ENCODE data around the gene RTP5.

The RTP5 gene

GRCh38 chr2:241895712-241896641 is 26.4 kb downstream of the RTP5 start:
- no peaks in the 10 kb centered on the region for H3K27me3 ChIP-seq (ENCODE audit: insufficient read depth, low read length, poor library complexity, severe bottlenecking)
- TF ChIP-seq EZH2phosphoT487 (IDR thresholded peaks at IDR 0.05; ENCODE audit: borderline replicate concordance) (no peak), CTCF (conservative IDR thresholded peaks at IDR 0.05; ENCODE audit: low read length) (no peak)
- H3K9ac ChIP-seq (ENCODE audit: low read depth, low read length, poor library complexity, severe bottlenecking): peak overlapping the region; percentile 57
- H3F3A ChIP-seq (ENCODE audit: low read depth): peaks cover 14% of the 10 kb centered on the region; the same call in 1 of the 2 replicates
- H3K4me2 ChIP-seq (ENCODE audit: low read depth, low read length, poor library complexity, severe bottlenecking): no peak overlapping the region
- H3K36me3 ChIP-seq (ENCODE audit: insufficient read depth, low read length): no peaks in the 10 kb centered on the region
- H3K4me1 ChIP-seq (ENCODE audit: insufficient read depth, low read length, poor library complexity, severe bottlenecking): peaks cover 14% of the 10 kb centered on the region
- no peaks in the 10 kb centered on the region for H3K79me2 ChIP-seq (ENCODE audit: insufficient read depth, low read length)
- H3K4me3 ChIP-seq (ENCODE audit: low read length, poor library complexity, severe bottlenecking): no peak overlapping the region
- no peaks in the 10 kb centered on the region for H3K9me3 ChIP-seq (ENCODE audit: insufficient read depth, low read depth, low read length)
- no peaks in the 10 kb centered on the region for H3K9me2 ChIP-seq (replicated peaks; ENCODE audit: low read depth, low read length)
- no peaks in the 10 kb centered on the region for H4K20me1 ChIP-seq (ENCODE audit: insufficient read depth, low read length, poor library complexity, severe bottlenecking)
- H2AFZ ChIP-seq (ENCODE audit: low read length): no peak overlapping the region

DNA sequence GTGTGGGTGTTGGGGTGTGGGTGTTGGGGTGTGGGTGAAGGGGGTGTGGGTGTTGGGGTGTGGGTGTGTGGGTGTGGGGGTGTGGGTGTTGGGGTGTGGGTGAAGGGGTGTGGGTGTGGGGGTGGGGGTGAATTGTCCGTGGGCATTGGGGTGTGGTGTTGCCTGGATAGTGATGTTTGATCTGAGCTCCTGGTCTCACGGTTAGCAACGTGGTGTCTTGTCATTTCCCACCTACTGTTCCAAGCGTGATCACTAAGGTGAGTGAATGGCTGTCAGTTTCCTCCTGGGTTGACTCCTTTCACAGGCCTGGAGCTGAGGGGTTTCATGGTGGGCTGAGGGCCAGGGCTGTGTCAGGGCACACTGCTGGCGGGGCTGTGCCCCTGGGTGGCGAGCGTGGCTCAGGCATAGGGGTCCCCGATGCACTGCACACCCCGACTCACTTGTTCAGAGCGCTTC is 27.2 kb downstream of the RTP5 start:
- H3K9ac ChIP-seq (ENCODE audit: low read depth, low read length, poor library complexity, severe bottlenecking): no peak overlapping the region
- H3K9me3 ChIP-seq (ENCODE audit: insufficient read depth, low read depth, low read length): no peaks in the 10 kb centered on the region
- TF ChIP-seq CTCF (conservative IDR thresholded peaks at IDR 0.05; ENCODE audit: low read length): no peak
- TF ChIP-seq EZH2phosphoT487 (IDR thresholded peaks at IDR 0.05; ENCODE audit: borderline replicate concordance): no peak
- no peak overlapping the region for H3K4me2 ChIP-seq (ENCODE audit: low read depth, low read length, poor library complexity, severe bottlenecking)
- H3K9me2 ChIP-seq (replicated peaks; ENCODE audit: low read depth, low read length): no peaks in the 10 kb centered on the region
- peaks cover 14% of the 10 kb centered on the region; the same call in 1 of the 2 replicates for H3F3A ChIP-seq (ENCODE audit: low read depth)
- H3K27me3 ChIP-seq (ENCODE audit: insufficient read depth, low read length, poor library complexity, severe bottlenecking): no peaks in the 10 kb centered on the region
- H3K79me2 ChIP-seq (ENCODE audit: insufficient read depth, low read length): no peaks in the 10 kb centered on the region
- H3K4me3 ChIP-seq (ENCODE audit: low read length, poor library complexity, severe bottlenecking): no peak overlapping the region
- H3K4me1 ChIP-seq (ENCODE audit: insufficient read depth, low read length, poor library complexity, severe bottlenecking): peaks cover 14% of the 10 kb centered on the region
- no peaks in the 10 kb centered on the region for H3K36me3 ChIP-seq (ENCODE audit: insufficient read depth, low read length)
- no peaks in the 10 kb centered on the region for H4K20me1 ChIP-seq (ENCODE audit: insufficient read depth, low read length, poor library complexity, severe bottlenecking)
- H2AFZ ChIP-seq (ENCODE audit: low read length): no peak overlapping the region

DNA sequence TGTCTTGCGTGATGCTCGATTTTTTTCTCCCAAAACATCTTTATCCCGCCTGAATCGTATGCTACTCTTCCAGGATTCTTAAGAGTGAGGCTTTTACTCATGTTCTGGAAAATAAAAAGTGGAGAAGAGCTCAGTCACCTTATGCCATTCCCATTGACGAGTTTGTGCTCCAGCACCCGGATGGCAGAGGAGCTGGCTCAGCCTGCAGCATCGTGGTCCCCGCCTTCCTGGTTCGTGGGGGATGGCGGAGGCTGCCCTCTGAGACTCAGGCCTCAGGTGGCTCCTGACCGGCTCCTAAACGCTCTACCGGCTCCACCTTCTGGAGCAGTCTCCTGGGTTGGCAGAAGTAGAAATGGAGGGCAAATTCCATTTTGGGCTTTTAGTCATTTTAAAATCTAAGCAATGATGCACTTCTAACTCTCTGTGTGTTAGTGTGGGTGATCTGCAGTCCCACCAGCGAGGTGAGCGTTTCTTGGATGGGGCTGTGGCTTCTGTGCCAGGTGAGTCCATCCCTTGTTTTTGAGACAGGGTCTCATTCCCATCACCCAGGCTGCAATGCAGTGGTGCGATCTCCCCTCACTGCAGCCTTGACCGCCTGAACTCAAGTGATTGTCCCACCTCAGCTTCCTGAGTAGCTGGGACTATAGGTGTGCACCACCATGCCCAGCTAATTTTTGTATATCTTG is 27.8 kb downstream of the RTP5 start:
- Histone ChIP-seq H3K4me2 (ENCODE audit: low read depth, low read length, poor library complexity, severe bottlenecking) (no peak overlapping the region), H3K4me3 (ENCODE audit: low read length, poor library complexity, severe bottlenecking) (no peak overlapping the region), H3K9ac (ENCODE audit: low read depth, low read length, poor library complexity, severe bottlenecking) (no peak overlapping the region)

More for the DNA sequence above, 27.8 kb downstream of the RTP5 start:
- H3K9me3 ChIP-seq (ENCODE audit: insufficient read depth, low read depth, low read length): no peaks in the 10 kb centered on the region
- H3F3A ChIP-seq (ENCODE audit: low read depth): peaks cover 14% of the 10 kb centered on the region; the same call in 1 of the 2 replicates
- H3K79me2 ChIP-seq (ENCODE audit: insufficient read depth, low read length): no peaks in the 10 kb centered on the region
- peaks cover 11% of the 10 kb centered on the region for H3K4me1 ChIP-seq (ENCODE audit: insufficient read depth, low read length, poor library complexity, severe bottlenecking)
- H3K9me2 ChIP-seq (replicated peaks; ENCODE audit: low read depth, low read length): no peaks in the 10 kb centered on the region
- no peaks in the 10 kb centered on the region for H3K36me3 ChIP-seq (ENCODE audit: insufficient read depth, low read length)
- no peak overlapping the region for H2AFZ ChIP-seq (ENCODE audit: low read length)
- no peak for TF ChIP-seq EZH2phosphoT487 (IDR thresholded peaks at IDR 0.05; ENCODE audit: borderline replicate concordance)
- no peak for TF ChIP-seq CTCF (conservative IDR thresholded peaks at IDR 0.05; ENCODE audit: low read length)
- H4K20me1 ChIP-seq (ENCODE audit: insufficient read depth, low read length, poor library complexity, severe bottlenecking): no peaks in the 10 kb centered on the region
- no peaks in the 10 kb centered on the region for H3K27me3 ChIP-seq (ENCODE audit: insufficient read depth, low read length, poor library complexity, severe bottlenecking)

Measured in Loucy (cell line).